Hematopoietic multipotent progenitor cell treated with erythropoietin and hydrocortisone succinate and interleukin-3 and kit ligand, for 15 days (in vitro differentiated cells): ENCODE data around the gene UBE3B.

ENCODE experiments used
- DNase-seq: peaks from one replicate; pipeline ENCODE4 v3.0.0-alpha.2; 2015; ENCODE audit warnings: low spot score

UBE3B gene

DNA sequence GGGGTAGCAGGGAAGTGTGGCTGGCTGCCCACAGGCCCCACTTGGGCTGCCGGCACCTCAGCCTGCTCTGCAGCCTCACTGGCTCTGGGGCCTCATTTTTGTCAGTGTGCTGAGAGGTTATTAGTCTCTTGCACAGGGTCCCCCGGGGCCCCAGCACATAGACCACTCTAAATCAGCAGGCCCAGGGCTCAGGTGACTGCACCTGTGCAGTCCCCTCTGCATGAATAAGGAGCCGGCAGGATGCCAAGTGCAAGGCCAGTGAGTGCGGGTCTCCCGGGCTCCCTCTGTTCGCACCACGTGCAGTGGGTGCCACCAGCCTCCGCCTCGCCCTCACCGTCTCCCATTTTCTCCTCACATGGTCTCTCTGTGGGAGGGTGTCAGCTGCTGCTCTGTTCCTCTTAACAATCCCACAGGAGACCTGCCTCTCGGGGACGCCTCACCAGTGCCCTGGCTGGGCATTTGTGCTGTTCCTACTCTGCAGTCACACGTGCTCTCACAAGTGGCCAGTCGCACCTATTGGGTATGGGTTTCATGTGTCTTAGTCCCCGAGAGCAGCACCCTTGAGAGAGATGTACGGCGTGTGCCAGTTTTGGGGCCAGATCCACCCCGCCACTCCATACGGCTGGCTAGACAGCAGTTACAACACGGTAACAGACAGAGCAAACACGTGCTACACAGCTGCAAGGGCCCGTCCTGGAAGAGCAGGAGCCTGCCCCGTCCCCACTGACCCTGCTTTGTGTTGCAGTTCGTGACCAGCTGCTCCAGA, 55.5 kb downstream of the UBE3B start:
- no peak for DNase-seq

DNA sequence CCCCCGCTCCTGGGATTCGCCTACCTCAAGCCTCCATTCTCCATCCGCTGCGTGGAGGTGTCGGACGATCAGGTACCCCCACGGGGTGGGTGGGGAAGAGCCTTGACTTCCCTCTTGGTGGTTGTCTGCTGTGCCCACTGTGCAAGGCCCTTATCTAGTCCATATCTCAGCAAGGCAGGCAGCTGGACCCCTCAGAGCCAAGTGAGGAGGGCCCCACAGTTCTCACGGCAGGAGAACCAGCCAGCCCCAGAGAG, 56.0 kb downstream of the UBE3B start:
- DNase-seq, result no peak

DNA sequence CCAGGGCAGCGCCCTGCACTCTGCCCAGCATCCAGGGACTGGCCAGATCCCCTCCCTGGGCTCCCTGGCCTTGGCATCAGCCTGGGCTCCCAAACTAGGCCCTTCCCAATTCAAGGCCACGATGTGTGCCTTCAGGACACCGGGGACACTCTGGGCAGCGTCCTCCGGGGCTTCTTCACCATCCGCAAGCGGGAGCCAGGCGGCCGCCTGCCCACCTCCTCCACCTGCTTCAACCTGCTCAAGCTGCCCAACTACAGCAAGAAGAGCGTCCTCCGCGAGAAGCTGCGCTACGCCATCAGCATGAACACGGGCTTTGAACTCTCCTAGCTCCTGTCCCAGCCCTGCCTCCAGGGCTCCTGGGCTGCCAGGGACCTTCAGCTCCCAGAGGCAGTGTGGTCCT, 57.0 kb downstream of the UBE3B start:
- DNase-seq, result no peak

DNA sequence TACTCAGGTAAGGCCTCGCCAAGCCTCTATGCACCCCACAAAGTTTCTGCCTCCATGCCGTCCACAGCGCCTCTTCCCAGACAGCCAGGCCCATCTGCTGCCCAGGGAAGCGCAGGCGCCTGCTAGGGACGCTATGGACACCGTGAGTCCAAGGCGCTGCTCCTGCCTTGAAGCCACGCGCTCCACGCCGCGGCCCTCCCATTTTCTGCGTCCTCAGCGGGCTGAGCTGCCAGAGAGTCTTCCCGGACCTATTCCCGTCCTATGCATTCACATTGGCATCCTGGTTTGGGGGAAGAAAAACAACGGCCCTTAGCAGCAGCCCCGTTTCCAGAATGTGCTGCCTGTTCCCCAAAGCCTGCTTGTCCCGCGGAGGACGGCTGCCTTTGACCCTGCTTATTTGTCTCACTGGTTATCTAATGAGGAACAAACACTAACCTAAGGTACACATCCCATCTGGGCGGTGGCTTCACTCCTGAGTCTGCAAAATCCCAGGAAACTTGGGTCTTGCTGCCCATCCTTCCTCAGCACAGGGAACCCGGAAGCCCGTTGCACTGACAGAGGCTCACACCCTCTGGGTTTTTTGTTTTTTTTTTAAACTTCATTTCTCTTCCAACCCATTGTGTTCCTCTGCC, 57.9 kb downstream of the UBE3B start:
- DNase-seq, result no peak

DNA sequence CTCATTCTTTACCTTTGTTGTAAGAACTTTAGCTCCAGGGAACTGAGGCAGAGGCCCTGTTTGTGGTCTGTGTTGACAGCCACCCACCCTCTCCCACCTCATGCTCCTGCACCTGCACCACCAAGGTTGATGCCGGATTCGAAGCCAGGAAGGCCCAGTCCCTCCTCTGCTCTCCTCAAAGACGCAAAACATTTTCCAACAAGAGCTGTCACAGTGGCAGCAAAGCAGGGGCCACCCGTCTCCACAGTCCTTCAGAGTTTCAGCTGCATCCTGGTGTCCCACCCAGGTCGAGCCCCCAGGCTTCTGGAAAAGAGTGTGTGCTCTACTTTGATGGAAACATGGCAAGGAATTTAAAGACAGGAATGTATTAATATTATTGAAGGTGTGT, 58.4 kb downstream of the UBE3B start:
- DNase-seq, result no peak

DNA sequence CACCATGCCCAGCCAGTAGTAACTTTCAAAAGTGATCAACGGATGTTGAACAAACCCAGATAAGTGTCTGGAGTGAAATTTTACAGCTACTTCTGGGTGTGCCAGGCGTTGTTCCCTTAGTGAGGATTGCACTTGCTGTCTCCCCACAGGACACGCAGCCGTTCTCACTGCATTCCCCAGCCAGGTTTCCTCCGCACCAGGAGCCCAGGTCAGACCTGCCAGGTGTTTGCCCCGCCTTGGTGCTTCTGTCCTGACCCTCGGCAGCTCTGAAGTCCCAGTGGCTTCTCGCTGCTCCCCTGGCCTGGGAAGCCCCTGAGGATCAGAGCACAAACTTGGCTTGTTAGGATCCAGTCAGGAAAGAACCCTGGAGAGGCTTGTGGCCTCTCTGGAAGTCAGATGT, 59.7 kb downstream of the UBE3B start:
- DNase-seq, result no peak

DNA sequence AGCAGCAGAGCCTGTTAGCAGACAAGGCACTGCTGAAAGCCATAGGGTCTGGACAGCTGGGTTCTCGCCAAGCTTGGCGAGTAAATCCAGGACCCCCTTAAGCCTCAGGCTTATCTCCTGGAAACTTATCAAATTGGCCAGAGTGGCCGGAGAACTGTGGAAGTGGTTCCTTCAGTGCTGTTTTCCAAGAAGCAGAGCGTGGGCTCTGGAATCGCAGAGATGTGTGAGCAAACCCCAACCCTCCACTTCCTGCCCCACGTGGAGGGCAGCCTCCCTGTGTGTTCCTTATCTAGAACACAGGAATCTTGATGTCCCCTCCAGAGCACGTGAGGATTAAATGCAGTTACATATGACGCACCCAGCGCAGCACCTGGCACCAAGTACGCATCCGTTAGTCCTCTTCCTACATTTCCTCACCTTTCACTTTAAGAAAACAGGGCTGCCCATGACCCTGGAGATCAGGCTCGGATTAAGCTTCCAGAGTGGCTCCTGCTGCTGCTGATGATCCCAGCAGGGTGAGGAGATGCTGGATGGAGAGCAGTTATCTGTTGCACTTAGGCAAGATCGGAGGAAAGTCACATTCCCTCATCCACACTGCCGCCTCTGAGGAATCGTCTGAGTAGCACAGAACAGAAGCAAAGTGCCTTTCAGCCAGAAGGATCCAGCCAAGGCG, 60.9 kb downstream of the UBE3B start:
- DNase-seq, result no peak

DNA sequence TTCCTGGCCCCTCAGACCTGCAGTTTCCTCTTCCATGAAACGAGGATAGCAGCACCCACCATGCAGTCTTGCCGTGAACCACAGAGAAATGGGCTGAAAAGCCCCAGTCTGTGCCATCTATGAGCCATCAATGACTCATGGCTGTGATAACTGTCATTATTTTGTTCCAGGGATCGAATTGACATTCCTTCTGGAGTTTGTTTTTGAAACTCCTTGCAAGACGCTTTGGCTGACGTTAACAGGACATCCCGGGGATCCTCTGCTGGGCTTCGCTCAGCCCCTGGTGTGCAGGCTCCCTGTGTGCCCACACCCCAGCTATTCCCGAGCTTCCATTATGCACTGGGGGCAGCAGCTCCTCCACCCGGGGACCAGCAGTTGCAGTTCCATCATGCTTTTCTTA, 62.1 kb downstream of the UBE3B start:
- no peak for DNase-seq

DNA sequence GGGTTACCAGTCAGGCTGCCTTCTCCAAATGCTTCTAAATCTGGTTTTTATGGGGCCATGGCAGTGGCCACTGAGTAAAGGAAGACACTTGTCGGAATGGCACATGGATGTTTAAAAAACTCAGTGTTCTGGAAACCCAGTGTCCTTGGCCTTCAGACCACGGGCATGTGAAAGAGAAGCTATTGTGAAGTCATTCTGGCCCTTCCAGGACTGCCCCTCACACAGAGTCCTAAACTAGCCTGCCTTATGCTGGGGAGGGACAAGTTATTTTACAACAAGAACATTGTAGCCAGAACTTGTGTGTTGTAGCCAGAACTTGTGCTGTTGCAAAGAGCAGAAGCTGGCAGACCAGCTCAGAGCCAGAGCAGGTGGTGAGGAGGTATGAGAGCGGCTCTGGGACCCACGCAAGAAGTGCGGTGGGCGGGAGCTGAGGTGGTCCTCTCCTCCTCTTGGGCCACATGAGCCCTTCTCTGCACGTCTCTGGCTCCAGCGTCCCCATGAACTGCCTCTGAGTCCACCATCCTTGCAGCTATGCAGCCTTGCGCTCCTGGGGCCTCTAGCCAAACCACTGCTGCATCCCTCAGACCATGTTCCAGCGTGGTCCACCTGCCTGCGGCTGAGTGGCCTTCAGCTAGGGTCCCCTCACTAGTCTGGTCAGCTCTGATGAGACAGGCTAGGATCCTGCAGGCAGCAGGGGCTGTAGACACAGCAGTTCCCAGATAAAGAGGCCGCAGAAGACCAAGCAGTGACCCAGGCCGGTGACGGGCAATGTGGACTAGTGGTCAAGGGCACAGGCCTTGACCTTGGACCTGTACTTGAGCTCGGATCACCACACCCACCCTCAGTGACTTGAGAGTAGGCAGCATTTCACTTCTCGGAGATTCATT, 63.3 kb downstream of the UBE3B start:
- no peak for DNase-seq

DNA sequence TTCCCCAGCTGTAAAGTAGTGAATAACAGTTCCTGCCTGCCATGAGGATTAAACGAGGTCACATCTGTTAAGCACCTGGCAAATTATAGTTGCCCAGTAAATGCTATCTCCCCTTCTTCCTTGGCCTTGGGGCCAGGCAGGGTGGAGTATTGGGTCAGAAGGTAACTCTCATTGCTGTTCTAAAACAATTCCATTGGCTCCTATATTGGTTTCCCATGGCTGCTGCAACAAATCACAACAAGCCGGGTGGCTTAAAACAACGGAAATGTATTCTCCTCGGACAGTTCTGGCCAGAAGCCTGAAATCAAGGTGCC, 63.9 kb downstream of the UBE3B start:
- no peak for DNase-seq

DNA sequence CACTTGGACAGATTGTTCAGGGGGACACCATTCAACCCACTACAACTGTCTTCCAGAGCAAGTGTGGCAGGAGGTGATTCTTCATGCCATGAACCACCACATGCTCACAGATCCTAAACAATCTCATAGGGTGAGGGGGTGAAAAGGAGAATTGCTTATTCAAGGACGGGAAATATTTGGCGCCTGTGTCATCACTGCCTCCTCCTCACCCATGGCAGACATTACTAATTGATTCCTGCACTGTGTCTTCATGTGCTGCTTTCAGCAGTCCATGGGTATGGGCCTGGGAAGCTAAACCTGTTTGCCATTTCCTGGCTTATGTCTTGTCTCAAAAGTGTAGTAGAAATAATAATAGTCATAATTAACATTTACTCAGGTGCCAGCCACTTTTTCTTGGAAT, 64.6 kb downstream of the UBE3B start:
- DNase-seq, result no peak

DNA sequence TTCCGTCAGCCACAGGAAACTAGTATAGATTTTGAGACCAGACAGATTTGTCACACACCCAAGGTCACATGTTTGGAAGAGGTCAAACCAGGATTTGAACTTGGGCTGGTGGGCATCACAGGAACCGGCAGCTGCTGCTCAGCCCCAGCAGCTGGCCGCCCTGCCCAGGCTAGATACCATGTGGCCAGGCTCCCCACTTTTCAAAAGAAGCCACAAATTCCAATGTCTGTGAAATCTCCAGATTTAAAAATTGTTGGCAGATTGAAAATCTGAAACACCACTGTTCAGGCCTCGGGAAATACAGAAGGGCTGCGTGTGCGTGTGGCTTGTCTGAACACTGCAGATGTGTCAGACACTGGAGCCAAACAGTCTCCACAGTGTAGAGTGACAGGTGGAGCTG, 65.4 kb downstream of the UBE3B start:
- DNase-seq, result no peak

DNA sequence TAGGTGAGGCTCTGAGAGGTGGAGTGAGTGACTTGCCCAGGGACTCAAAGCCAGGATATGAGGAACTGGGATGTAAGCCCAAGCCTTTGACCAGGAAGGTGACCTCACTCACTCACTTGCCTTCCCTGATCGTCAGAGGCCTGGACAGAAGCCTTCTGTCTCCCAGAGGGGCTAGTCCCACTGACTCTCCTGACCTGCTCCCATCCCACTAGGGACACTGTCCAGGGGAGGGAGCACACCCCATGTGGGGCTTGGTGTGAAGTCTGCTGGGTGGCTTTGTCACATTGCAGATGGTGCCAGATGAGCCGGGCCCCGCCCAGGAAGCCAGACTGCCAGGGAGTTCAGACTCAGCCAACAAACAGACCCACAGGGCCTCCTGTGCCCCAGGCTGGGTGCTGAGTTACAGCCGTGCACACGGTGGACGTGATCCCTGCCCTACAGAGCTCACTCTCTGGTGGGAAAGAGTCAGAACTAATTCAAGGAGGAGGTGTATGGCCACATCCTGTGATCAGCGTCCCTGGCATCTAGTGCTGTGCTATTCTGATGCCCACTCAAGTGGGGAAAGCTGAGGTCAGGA, 67.6 kb downstream of the UBE3B start:
- DNase-seq, result no peak

DNA sequence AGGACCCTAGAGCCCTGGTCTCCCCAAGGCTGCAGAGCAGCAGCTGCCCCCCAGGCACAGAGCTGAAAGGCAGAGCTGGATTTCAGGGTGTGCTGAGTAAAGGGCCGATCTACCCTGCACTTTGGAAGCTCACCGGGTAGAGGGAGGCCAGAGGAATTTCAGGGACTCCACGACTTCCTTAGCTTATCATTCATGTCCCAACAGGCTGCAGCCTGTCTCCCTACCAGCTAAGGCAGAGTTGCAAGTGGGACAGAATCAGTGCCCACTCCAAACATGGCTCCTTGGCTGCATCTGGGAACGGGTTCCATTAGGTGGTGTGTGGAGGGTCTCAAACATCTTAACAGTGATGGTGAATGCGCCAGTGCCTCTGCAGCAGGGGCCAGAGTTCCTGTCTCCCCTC, 68.4 kb downstream of the UBE3B start:
- DNase-seq, result no peak

DNA sequence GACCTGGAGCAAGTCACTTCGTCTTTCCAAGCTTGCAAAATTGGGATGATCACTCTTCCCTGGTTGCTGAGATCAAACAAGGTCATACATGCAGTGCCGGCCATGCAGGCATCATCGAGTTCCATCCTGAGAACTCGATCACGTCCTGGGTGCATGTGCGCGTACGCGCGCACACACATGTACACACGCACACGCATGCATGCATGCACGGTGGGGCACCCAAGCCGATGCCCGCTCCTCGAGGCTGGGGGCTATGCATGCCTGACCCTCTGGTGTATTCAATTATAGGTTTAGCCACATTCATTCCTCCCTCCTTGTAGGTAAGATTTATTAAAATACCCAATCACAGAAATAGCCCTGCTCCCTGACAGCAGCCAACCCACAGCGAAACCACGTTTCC, 69.9 kb downstream of the UBE3B start:
- no peak for DNase-seq

DNA sequence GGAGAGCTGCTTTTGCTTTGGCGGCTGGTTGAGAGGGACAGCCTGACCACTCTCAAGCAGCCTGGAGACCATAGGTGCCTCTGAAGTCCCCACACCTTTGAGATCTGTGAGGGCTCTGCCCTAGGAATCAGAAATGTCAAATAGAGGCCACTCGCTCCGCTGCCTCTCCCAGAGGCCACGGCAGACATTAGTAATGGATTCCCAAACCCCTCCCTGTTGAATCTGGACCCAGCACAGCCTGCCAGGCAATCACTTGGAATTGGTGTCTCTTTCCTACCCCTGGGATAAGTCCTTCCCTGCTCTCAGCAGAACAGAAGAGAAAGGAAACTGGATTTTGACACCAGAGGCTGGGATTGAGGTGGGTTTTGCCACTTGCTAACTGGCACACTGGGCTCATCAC, 70.8 kb downstream of the UBE3B start:
- no peak for DNase-seq

DNA sequence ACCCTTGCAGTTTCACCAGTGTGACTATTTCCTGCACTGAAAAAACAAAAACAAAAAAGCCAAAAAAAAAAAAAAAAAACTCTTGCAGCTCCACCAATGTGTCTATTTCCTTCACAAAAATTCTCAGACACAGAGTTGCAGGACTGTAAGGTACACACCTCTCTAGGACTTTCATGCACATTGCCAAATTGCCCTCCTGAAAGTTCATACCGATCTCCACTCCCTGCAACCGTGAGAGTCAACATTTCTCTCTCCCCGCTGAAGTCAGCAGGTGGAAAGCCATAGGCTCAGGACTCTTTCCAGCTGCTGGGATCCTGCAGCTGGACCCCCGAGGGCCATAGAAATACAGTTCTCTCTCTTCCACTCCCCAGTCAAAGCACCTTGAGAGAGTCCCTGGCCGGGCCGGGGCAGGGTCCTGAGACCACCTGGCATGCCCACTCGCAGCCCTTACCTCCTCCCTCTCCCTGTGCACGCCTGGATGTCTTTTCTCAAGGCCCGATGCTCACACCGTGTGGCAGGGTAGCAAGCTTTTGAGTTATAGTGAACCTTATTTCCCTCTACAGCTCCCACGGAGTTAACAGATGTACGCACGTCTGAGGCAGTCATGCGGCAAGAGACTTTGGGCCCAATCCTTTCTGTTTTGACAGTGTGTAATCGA, 72.3 kb downstream of the UBE3B start:
- DNase-seq, result no peak

DNA sequence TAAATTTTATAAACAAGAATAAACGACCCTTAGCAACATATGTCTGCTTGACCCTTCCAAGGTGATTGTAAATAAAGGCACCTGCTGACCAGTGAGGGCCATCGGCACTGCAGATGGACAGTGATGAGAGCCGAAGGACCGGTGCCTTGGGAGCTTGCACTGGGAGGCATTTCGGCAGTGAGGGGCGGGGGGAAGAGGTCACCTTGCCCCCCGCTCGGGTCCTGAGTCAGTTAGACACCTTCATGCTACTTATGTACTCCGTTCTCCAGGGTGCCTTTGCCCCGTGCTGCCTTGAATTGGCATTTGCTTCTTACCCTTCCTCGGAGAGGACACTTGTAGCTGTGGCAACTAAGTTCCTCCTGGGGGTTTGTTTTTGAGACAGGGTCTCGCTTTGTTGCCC, 72.8 kb downstream of the UBE3B start:
- DNase-seq, result no peak

DNA sequence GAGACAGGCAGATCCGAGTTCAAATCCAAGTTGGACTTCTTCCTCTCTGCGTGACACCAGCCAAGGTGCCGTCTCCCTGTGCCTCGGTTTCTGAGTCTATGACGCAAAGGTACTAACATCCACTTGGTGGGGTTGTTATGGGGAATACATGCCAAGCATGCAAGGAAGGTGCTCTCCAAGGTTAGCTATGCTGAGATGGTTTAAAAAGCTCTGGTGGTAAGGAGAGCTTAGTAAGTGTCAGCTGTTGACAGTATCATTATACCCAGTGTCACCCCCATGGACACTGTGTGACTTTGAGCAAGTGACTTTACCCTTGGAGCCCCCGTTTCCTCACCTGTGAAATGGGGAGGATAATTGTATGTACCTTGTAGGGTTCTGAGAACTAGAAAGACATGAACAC, 73.7 kb downstream of the UBE3B start:
- no peak for DNase-seq

DNA sequence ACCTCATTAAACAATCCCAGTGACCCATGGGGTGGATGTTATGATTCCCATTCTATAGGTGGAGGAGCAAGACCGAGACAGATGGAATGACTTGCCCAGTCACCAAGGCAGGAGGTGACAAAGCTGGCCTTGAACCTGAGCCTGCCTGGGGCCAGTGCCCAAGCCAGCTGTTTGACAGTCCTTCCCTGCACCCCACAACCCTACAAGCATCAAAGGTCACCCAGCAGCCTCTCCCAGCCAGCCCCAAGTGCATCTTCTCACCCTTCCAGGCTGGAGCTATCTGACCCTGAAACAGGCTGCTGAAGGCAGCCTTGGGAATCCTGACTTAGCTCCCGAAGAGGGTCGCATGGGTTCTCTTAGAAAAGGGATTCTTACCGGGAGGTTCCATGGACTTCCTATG, 75.5 kb downstream of the UBE3B start:
- no peak for DNase-seq

DNA sequence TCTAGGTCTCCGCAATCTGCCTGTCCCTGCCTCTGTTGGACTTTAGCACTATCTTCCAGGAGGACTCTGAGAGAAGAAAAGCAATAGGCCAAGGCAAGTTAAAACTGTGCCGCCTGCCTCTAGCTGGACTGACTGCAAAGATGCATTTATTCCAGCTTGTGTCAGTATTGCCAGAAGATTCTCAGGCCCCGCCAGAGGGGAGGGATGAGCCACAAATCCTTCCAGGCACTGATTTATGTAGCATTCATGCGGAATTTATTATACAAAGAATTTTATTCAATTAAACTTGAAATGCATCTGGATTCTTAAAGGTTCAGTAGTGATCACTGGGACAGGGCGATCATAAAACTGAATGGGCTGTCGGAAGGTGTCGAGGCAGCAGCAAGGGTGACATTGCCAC, 76.0 kb downstream of the UBE3B start:
- DNase-seq, result no peak

DNA sequence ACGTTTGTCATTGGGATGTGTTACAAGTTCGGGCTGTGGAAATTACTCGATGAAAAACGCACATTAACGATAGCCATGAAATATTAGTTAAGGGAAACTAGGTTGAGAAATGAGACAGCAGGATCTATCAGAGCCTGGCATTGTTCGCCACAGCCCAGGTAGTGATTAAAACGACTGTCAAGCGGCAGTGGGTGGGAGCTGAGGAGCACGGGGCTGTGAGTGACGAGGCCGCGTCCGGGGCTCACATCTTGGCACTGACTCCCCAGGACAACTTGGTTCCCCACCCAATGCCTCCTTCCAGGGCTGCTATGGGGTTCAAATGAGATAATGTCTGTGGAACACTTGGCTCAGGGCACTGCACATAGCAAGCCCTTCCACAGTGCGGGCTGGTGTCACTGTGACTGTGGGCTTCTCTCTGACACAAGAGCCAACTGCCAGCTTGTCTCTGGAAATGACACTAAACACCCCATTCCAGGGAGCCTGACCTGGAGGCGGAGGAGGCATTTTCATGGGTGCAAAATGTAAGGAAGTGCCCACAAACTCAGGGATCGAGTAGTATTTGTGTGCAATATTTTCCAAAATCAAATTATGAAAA, 76.6 kb downstream of the UBE3B start:
- DNase-seq, result no peak
